GM23338 (cell line): ENCODE results near the gene TOM1. TPM values are rescaled to one million over a fixed set of nuclear protein-coding genes. Genes with fewer than 3 reads are reported as not detected.

Source experiments
- ATAC-seq: fragments of 200-7000 bp; cut with Tn5 transposase; 3 replicates; pipeline ENCODE4 v1.9.1; 2020
- DNase-seq: peaks from one replicate; pipeline ENCODE4 v3.0.0-alpha.2; 2015; ENCODE audit warnings: low spot score
- H2AFZ ChIP-seq: fragments of 200-600 bp; sonication (generic); 2 replicates; pipeline ENCODE4 v1.8.0; 2016; ENCODE audit warnings: antibody characterized with exemption, mild to moderate bottlenecking, moderate library complexity
- H3F3A ChIP-seq: fragments of 200-600 bp; sonication (generic); replicated peaks from 2 replicates; pipeline ENCODE4 v1.8.0; 2017; ENCODE audit warnings: antibody characterized with exemption, mixed run types, low read depth
- H3K27ac ChIP-seq: fragments of 200-600 bp; sonication (generic); 2 replicates; pipeline ENCODE4 v1.6.1; 2016; ENCODE audit warnings: low read depth
- H3K27me3 ChIP-seq: fragments of 200-600 bp; sonication (generic); 2 replicates; pipeline ENCODE4 v1.8.0; 2016; ENCODE audit warnings: mild to moderate bottlenecking, mixed run types, moderate library complexity; ENCODE audit not compliant: insufficient read depth
- H3K36me3 ChIP-seq: fragments of 200-600 bp; sonication (generic); 2 replicates; pipeline ENCODE4 v1.8.0; 2016; ENCODE audit warnings: mild to moderate bottlenecking; ENCODE audit not compliant: insufficient read depth
- H3K4me1 ChIP-seq: fragments of 200-600 bp; sonication (generic); 2 replicates; pipeline ENCODE4 v1.8.0; 2016; ENCODE audit warnings: mild to moderate bottlenecking, moderate library complexity; ENCODE audit not compliant: insufficient read depth
- H3K4me2 ChIP-seq: fragments of 200-600 bp; sonication (generic); 2 replicates; pipeline ENCODE4 v1.7.1; 2017; ENCODE audit warnings: mixed run types
- H3K4me3 ChIP-seq: fragments of 200-600 bp; sonication (generic); 2 replicates; pipeline ENCODE4 v1.6.1; 2016; ENCODE audit warnings: mixed run types
- H3K79me2 ChIP-seq: fragments of 200-600 bp; sonication (generic); replicated peaks from 2 replicates; pipeline ENCODE4 v1.8.0; 2017; ENCODE audit warnings: mild to moderate bottlenecking; ENCODE audit not compliant: insufficient read depth
- H3K9me2 ChIP-seq: fragments of 200-600 bp; sonication (generic); 2 replicates; pipeline ENCODE4 v1.8.0; 2017; ENCODE audit not compliant: insufficient read depth
- H4K20me1 ChIP-seq: fragments of 200-600 bp; sonication (generic); replicated peaks from 2 replicates; pipeline ENCODE4 v1.8.0; 2017; ENCODE audit warnings: mild to moderate bottlenecking; ENCODE audit not compliant: insufficient read depth
- H3K27ac Mint-ChIP-seq: 2 replicates; pipeline ENCODE4 v1.8.0; 2020; ENCODE audit warnings: inconsistent platforms, mild to moderate bottlenecking, moderate library complexity, mixed read lengths
- H3K27me3 Mint-ChIP-seq: 3 replicates; pipeline ENCODE4 v1.8.0; 2022; ENCODE audit warnings: low read depth, mild to moderate bottlenecking, moderate library complexity, mixed read lengths, inconsistent platforms; ENCODE audit not compliant: insufficient read depth, poor library complexity
- H3K36me3 Mint-ChIP-seq: 3 replicates; pipeline ENCODE4 v1.8.0; 2021; ENCODE audit warnings: low read depth, mild to moderate bottlenecking, inconsistent platforms, moderate library complexity, mixed read lengths
- H3K4me1 Mint-ChIP-seq: 3 replicates; pipeline ENCODE4 v1.8.0; 2020; ENCODE audit warnings: mild to moderate bottlenecking, inconsistent platforms, mixed read lengths
- H3K4me3 Mint-ChIP-seq: 3 replicates; pipeline ENCODE4 v1.8.0; 2021; ENCODE audit warnings: moderate library complexity, mild to moderate bottlenecking, inconsistent platforms, mixed read lengths
- H3K9me3 Mint-ChIP-seq: 3 replicates; pipeline ENCODE4 v1.8.0; 2020; ENCODE audit warnings: moderate library complexity, mild to moderate bottlenecking, inconsistent platforms, mixed read lengths
- CREB1 ChIP-seq: fragments of 250-450 bp; sonication (Bioruptor Pico); IDR thresholded peaks from 2 replicates; pipeline ENCODE4 v1.5.0; 2020; ENCODE audit warnings: low read depth, mild to moderate bottlenecking, moderate library complexity
- CTCF ChIP-seq, 2 experiments: fragments of 200-600 bp in 1 of 2; sonication (generic) in 1 of 2; conservative IDR thresholded peaks; 2 replicates each; pipeline versions ENCODE4 v1.5.1 to v1.6.1; 2016 to 2017; ENCODE audit warnings: antibody characterized with exemption in 2 of 2, low read depth in 2 of 2, mild to moderate bottlenecking in 2 of 2, moderate library complexity in 1 of 2
- ETS1 ChIP-seq: IDR thresholded peaks from 2 replicates; pipeline ENCODE4 v1.6.1; 2016; ENCODE audit warnings: antibody characterized with exemption
- EZH2 ChIP-seq: fragments of 200-600 bp; sonication (generic); IDR thresholded peaks from one replicate; pipeline ENCODE4 v1.8.0; 2017; ENCODE audit warnings: antibody characterized with exemption, mild to moderate bottlenecking, low read depth; ENCODE audit not compliant: unreplicated experiment
- EZH2phosphoT487 ChIP-seq: fragments of 200-600 bp; sonication (generic); IDR thresholded peaks from one replicate; pipeline ENCODE4 v1.8.1; 2018; ENCODE audit warnings: antibody characterized with exemption; ENCODE audit not compliant: unreplicated experiment
- JUNB ChIP-seq: IDR thresholded peaks from one replicate; pipeline ENCODE4 v1.6.1; 2016; ENCODE audit warnings: antibody characterized with exemption; ENCODE audit not compliant: unreplicated experiment
- NANOG ChIP-seq: IDR thresholded peaks from 2 replicates; pipeline ENCODE4 v1.6.1; 2016; ENCODE audit warnings: antibody characterized with exemption, borderline replicate concordance
- POLR2AphosphoS5 ChIP-seq: IDR thresholded peaks from 2 replicates; pipeline ENCODE4 v1.6.1; 2016; ENCODE audit warnings: antibody characterized with exemption, low read depth
- REST ChIP-seq: IDR thresholded peaks from one replicate; pipeline ENCODE4 v1.6.1; 2018; ENCODE audit warnings: antibody characterized with exemption; ENCODE audit not compliant: unreplicated experiment
- STAT1 ChIP-seq: IDR thresholded peaks from one replicate; pipeline ENCODE4 v1.6.1; 2016; ENCODE audit warnings: antibody characterized with exemption; ENCODE audit not compliant: unreplicated experiment
- ZNF114 ChIP-seq: fragments of 250-450 bp; sonication (Bioruptor Pico); IDR thresholded peaks from 2 replicates; pipeline ENCODE4 v1.5.0; 2020; ENCODE audit warnings: mild to moderate bottlenecking, moderate library complexity
- ZNF331 ChIP-seq: fragments of 250-450 bp; sonication (Bioruptor Pico); IDR thresholded peaks from 2 replicates; pipeline ENCODE4 v1.5.0; 2020; ENCODE audit warnings: low read depth, mild to moderate bottlenecking, moderate library complexity
- ZNF462 ChIP-seq: fragments of 250-450 bp; sonication (Bioruptor Pico); IDR thresholded peaks from 2 replicates; pipeline ENCODE4 v1.5.0; 2020; ENCODE audit warnings: mild to moderate bottlenecking, moderate library complexity
- polyA plus RNA-seq: library from polyadenylated mRNA; unstranded; fragments of >200 nt; fragmentation: Nextera tagmentation; extraction: Ambion mirVana; gene quantifications from 2 replicates; pipeline ENCODE4 v1.2.1, GENCODE V29; 2016
- total RNA-seq: library from RNA; depleted of rRNA; stranded (reverse); fragments of >200 nt; shearing (Covaris generic); gene quantifications from 2 replicates; pipeline ENCODE4 v1.2.3, GENCODE V29; 2014

Gene TOM1
- total and polyA plus RNA-seq, 2 experiments from 2014 or later, result 10.9 to 17.8 TPM

- Histone ChIP-seq H3K36me3 (no peaks in the 10 kb centered on the region), H3K4me1 (peaks cover 4% of the 10 kb centered on the region; the same call in 1 of the 2 replicates), H3K4me2 (no peak overlapping the region), H2AFZ (no peak overlapping the region), H3K27ac (no peak overlapping the region), H3K4me3 (no peak overlapping the region), H4K20me1 (no peaks in the 10 kb centered on the region; the same call in none of the 2 replicates), H3F3A (no peaks in the 10 kb centered on the region), H3K27me3 (no peaks in the 10 kb centered on the region), H3K79me2 (no peaks in the 10 kb centered on the region), H3K9me2 (no peaks in the 10 kb centered on the region)
- H3K36me3 Mint-ChIP-seq, result peaks cover 4% of the 10 kb centered on the region; the same call in 1 of the 3 replicates
- H3K27ac Mint-ChIP-seq, result no peak overlapping the region
- H3K4me3 Mint-ChIP-seq, result no peak overlapping the region
- no peak for DNase-seq
- H3K4me1 Mint-ChIP-seq, result peaks cover 10% of the 10 kb centered on the region
- ATAC-seq, result no peak
- TF ChIP-seq POLR2AphosphoS5, result no peak
- TF ChIP-seq EZH2phosphoT487, result no peak
- no peak for TF ChIP-seq STAT1
- TF ChIP-seq JUNB, result no peak
- no peak for TF ChIP-seq EZH2
- no peak for TF ChIP-seq CREB1 (CRISPR knock-in tag)
- no peak for TF ChIP-seq NANOG
- no peak for TF ChIP-seq REST
- TF ChIP-seq CTCF (conservative IDR thresholded peaks at IDR 0.05; ENCODE audit: low read depth in 2 of 2), result no peak
- no peak for TF ChIP-seq ZNF331 (CRISPR knock-in tag)
- no peak for TF ChIP-seq ZNF462 (CRISPR knock-in tag)
- no peak for TF ChIP-seq ZNF114
- TF ChIP-seq ETS1, result no peak
- H3K27me3 Mint-ChIP-seq, result peaks cover 9% of the 10 kb centered on the region
- no peaks in the 10 kb centered on the region for H3K9me3 Mint-ChIP-seq
Observed at GRCh38 chr22:35317680-35318290, 18.1 kb downstream of the TOM1 start.
